LoVo (cell line): ENCODE results near the gene IMP4.

Source experiments
- DNase-seq: peaks from one replicate; pipeline ENCODE4 v3.0.0-alpha.2; 2016; ENCODE audit warnings: low spot score

Gene IMP4

DNA sequence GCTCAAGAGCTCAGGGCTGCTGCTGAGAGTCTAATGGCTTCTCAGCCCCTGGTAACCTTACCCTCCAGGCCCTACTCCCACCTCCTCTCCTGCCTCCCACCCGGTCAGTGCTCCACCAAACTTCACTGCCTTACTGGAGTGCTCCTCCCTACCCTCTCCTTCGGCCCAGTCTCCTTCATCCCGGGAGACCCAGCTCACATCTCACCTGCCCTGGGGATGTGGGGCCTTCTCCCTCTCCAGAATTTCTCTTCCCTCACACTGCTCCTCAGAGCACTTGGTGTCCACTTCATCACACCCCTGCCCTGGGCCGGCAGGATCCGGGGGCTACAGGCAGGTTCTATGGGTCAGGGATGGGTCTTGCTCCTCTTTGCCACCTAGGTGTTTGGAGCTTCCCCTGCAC is 34.8 kb downstream of the IMP4 start:
- no peak for DNase-seq

GRCh38 chr2:130378206-130378897 is 35.7 kb downstream of the IMP4 start:
- no peak for DNase-seq

- DNase-seq: no peak
These were observed 36.2 kb downstream of the IMP4 start for GRCh38 chr2:130378898-130379214.

DNA sequence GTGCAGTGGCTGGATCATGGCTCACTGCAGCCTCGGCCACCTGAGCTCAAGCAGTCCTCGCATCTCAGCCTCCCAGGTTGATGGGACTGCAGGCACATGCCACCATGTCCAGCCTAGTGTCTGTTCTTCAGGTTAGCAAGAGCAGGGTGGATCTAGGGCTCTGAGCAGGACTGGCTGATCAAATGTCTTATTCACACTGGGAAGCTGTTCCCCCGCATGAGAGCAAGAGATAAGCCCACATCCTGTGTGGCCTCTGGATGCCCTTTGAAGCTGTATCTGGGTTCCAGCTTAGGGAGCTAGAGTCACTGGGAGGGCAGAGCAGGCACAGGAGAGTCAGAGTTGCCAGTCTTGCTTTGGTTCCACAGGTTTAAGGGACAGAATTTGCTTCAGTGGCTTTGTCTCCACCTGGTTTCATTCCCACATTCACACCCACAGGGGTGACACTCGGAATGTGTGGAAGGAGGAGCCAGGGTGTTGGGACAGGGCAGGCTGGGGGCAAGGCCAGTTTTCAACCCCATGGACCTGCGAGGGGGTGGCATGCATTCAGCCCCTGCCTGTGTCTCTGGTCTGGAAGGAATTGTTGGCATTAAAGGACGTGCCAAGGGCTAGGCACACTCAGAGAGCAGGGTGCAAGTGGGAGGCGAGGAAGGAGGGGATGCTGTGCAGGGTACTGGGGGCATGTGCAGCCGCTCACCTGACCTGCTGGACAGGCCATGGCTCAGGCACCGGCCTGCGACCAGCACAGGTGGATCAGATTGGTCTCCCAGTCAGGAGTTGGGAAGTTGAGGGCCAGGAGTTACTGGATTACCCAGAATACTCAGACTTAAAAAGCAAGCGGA is 37.6 kb downstream of the IMP4 start:
- no peak for DNase-seq

GRCh38 chr2:130381145-130381544 is 38.4 kb downstream of the IMP4 start:
- DNase-seq: no peak

DNA sequence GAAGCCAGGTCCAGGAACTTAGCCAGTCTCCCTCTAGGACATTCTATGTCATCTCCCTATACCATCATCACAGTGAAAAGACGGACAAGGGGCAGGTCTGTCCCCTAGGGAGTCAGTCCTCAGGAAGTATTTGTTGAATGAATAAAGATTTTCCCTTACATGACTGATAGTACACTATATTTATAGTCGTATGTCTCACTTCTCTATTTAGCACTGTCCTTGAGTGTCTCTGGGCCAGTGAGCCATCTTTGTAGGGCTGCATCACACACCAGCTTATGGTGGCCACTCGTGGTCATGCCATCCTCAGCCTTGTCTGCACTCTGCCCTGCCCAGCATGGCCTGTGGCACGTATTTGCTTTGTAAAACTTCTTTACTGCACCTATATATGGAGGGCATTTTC is 38.9 kb downstream of the IMP4 start:
- DNase-seq: no peak

GRCh38 chr2:130382313-130382917 is 39.7 kb downstream of the IMP4 start:
- DNase-seq: no peak

- no peak for DNase-seq
These were observed 43.0 kb downstream of the IMP4 start for GRCh38 chr2:130385709-130386108.

- DNase-seq: no peak
These were observed 44.3 kb downstream of the IMP4 start for GRCh38 chr2:130387071-130387400.

- DNase-seq: no peak
These were observed 45.1 kb downstream of the IMP4 start for GRCh38 chr2:130387804-130388203.

DNA sequence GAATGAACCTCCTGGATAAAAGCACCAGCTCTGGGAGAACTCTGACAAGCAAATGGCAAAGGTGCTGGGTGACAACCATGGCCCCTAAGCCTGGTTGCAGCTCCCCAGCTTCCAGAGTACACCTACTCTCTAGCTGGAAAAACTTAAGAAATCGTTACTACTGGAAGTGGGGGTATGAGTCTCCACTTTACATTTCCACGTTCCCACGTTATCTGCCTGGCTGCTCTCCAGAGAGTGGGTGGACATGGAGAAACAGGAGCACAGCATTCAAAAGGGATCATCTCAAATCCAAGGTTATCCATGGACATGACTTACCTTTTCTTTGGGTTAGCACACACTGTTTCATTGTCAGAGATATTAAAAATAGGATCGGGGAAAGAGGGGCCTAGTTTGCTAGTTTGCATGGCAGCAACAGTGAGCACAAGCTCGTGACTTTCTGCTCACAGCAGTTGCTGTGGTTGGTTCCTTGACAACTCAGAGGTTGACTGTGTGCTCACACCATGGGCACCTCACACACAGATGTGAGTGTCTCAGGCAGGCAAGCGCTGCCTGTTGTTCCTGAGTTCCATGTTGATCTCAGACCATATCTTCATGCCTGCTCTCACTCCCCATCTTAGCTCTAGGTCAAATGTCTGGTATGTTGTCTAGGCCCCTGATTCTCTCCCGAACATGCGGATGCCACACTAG is 45.7 kb downstream of the IMP4 start:
- DNase-seq: no peak

- DNase-seq: no peak
These were observed 46.7 kb downstream of the IMP4 start for GRCh38 chr2:130389358-130389757.

GRCh38 chr2:130389783-130390182 is 47.1 kb downstream of the IMP4 start:
- no peak for DNase-seq

- DNase-seq: peak; percentile 1
These were observed 47.9 kb downstream of the IMP4 start for GRCh38 chr2:130390460-130391057.

DNA sequence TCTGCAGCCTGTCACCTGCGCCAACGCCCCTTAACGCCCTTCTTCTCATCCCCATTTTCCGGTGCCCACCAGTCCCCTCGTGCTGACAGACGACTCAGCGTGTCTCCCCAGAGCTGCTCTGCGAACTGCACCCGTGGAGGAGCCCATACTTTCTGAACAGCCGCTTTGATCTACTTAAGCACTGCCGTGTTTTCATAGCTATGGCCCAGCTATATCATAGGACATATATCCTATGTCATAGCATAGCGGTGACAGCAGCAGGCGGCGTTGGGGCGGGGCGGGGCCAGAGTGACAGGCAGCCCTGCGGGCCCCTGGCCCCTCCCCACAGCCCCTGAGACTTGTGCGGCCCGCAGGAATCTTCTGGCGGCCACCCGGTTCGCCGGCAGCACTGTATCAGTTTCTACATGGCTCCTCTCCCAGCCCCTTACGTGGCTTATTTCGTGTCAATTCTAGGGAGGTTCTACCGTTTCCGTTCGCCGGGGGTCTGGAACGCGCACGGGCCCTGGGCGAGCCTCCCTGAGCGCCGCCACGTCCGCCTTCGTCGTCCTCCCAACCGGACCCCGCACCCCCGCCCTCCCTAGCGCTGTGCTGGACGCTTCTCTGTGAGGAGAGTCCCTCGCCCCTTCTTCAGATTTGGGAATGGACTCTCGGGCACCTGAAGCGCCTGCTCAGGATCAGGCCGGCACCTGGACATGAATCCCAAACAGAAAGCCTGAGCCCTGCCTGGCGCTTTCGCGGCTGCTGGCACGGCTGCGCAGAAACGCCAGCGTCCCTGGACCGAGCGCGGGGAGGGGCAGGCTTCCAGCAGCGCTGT is 48.6 kb downstream of the IMP4 start:
- DNase-seq: peak; percentile 71

DNA sequence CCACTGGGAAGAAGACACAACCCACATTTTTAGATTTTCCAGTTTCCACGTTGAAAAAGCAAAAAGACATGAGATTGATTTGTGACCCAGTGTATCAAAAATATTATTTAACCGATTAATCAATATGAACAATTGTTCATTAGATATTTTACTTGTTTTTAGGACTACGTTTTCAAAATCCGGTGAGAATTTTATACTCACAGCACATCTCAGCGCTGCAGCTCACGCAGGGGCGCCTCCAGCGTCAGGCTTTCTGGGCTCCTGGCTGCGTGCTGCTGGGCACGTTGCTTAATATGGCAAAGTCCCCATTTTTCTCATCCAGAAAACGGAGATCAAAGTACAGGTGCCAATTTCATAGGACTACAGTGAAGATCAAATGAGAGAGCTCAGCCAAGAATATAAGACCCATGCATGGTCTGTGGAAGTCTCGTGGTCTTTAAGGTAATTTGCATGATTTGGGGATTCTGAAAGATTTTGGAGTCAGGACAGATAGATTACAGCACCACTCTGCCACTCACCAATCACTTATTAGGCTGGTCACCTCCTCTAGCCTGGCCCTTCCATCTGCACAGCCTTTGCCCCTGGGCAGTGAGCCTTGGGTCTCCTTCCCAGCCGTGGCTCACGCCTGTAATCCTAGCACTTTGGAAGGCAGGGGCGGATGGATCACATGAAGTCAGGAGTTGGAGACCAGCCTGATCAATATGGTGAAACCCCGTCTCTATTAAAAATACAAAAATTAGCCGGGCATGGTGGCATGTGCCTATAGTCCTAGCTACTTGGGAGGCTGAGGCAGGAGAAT is 49.4 kb downstream of the IMP4 start:
- no peak for DNase-seq

DNA sequence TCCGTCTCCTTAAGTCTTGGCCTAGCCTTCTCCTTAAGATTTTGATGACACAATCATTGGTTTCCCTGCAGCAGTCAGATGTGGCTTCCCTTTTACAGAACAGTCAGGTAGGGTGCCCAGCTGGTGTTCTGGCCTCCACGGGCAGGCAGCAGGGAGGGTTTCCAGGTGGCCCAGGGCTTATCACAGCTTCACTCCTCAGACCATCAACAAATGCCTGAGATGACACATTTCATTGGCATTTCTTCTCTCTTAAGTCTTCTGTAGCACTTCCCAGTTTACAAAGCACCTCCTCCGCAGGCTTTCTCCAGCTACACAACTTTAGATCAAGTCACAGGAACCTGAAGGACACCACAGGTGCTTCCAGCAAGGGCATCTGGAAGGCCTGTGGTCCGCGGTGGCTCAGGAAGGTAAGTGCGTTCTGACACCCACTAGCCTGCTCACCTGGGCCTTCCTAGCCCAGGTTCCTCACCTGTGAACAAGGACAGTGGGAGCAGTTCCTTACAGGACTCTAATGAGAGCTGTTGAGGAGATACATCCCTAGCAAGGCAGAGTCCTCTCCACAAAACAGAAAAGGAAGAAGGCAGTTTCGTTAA is 50.7 kb downstream of the IMP4 start:
- DNase-seq: peak; percentile 5
